Stimulated activated CD4-positive, alpha-beta T cell treated with anti-CD3 and anti-CD28 coated beads, Interleukin-4, amount 100 ng/mL, for 24 hours (primary cell): ENCODE results near the gene LTBR.
"Not testable (repeated sequence)": the region's sequence is repeated elsewhere in the genome, so short reads cannot be mapped to it uniquely, and the experiment has no call there.

Experiments
- DNase-seq: peaks from one replicate; pipeline ENCODE4 v3.0.0-alpha.2; 2020

LTBR gene

GRCh38 chr12:6383572-6384498, at the start of gene LTBR:
LTBR (plus strand) TSS chr12:6384162; CDS start chr12:6384359, 197 bp downstream.
- DNase-seq: peak; percentile 19

GRCh38 chr12:6334359-6334758, 49.6 kb upstream of the LTBR start:
- DNase-seq: no peak

- no peak for DNase-seq
Observed at GRCh38 chr12:6334940-6335450, 49.0 kb upstream of the LTBR start.

GRCh38 chr12:6335451-6336078, 48.4 kb upstream of the LTBR start:
- DNase-seq: peak; percentile 89

GRCh38 chr12:6336079-6336888, 47.7 kb upstream of the LTBR start:
- DNase-seq: peak; percentile 61

GRCh38 chr12:6336889-6337853, 46.8 kb upstream of the LTBR start:
- peak; percentile 38 for DNase-seq

- DNase-seq: peak; percentile 7
Observed at GRCh38 chr12:6337958-6338433, 46.0 kb upstream of the LTBR start.

GRCh38 chr12:6338536-6338935, 45.4 kb upstream of the LTBR start:
- DNase-seq: not testable (repeated sequence)

GRCh38 chr12:6338955-6339354, 45.0 kb upstream of the LTBR start:
- DNase-seq: no peak

GRCh38 chr12:6340032-6340638, 43.8 kb upstream of the LTBR start:
- DNase-seq: no peak

- DNase-seq: no peak
Observed at GRCh38 chr12:6340745-6341416, 43.1 kb upstream of the LTBR start.

GRCh38 chr12:6341417-6342139, 42.4 kb upstream of the LTBR start, which contains the start of gene TNFRSF1A:
TNFRSF1A (minus strand) TSS chr12:6342076; CDS start chr12:6341814, 262 bp downstream.
- DNase-seq: peak; percentile 59

- DNase-seq: no peak
Observed at GRCh38 chr12:6342140-6342889, 41.6 kb upstream of the LTBR start.

GRCh38 chr12:6343518-6343917, 40.4 kb upstream of the LTBR start:
- no peak for DNase-seq

GRCh38 chr12:6344101-6344660, 39.8 kb upstream of the LTBR start:
- not testable (repeated sequence) for DNase-seq

GRCh38 chr12:6345319-6346091, 38.5 kb upstream of the LTBR start:
- peak; percentile 58 for DNase-seq

GRCh38 chr12:6346235-6346832, 37.6 kb upstream of the LTBR start:
- DNase-seq: no peak
